ENCODE data around the gene FURIN.

DNA sequence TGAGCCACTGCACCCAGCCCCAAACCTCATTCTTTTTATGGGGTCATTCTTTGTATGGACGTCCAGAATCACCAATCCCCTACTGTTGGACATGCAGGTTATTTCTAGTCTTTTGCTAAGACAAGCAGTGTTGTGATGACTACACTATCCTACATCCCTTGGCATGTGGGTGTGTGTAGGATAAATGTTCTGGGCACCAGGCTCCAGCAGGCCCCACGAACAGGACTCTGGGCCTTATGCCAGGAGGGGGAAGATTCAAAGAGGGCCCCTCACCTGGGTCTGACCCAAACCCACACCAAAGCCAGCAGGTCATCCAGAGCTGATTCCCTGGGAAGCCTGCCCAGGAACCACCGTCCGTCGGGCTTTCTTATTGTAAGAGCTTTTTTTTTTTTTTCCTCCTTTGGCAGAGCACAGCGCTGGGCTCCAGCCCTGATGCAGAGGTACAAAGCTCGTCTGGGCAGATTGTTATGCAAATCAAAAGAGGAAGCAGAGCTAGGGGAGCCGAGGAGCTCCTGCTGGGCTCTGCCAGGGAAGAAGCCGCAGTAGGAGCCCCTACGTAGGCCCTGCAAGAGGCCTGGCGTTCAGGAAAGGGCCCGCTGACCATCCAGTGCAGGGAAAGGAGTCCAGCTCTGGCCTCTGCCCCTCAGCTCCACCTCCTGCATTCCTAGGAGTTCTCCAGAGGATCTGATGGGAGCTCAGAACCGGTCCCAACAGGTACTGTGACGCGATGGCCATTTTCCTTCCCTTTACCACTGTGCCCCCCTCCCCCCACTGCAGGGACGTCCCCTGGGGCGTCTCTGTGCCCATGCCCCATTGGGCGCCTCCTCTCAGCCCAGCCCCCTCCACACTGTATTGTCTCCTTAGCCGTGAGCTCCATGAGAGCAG is 29.0 kb upstream of the FURIN start:
- TF ChIP-seq, protein P1, sequence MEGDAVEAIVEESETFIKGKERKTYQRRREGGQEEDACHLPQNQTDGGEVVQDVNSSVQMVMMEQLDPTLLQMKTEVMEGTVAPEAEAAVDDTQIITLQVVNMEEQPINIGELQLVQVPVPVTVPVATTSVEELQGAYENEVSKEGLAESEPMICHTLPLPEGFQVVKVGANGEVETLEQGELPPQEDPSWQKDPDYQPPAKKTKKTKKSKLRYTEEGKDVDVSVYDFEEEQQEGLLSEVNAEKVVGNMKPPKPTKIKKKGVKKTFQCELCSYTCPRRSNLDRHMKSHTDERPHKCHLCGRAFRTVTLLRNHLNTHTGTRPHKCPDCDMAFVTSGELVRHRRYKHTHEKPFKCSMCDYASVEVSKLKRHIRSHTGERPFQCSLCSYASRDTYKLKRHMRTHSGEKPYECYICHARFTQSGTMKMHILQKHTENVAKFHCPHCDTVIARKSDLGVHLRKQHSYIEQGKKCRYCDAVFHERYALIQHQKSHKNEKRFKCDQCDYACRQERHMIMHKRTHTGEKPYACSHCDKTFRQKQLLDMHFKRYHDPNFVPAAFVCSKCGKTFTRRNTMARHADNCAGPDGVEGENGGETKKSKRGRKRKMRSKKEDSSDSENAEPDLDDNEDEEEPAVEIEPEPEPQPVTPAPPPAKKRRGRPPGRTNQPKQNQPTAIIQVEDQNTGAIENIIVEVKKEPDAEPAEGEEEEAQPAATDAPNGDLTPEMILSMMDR (conservative IDR thresholded peaks at IDR 0.05; ENCODE audit: low read depth, low read length), result no peak
- no peak for TF ChIP-seq POLR2A (IDR thresholded peaks at IDR 0.05; ENCODE audit: low read depth, low read length)
- no peak for TF ChIP-seq SMC3 (IDR thresholded peaks at IDR 0.05; ENCODE audit: low read depth, low read length)
- no peak for TF ChIP-seq CEBPB (IDR thresholded peaks at IDR 0.05; ENCODE audit: low read depth, low read length)
- TF ChIP-seq, protein P2, sequence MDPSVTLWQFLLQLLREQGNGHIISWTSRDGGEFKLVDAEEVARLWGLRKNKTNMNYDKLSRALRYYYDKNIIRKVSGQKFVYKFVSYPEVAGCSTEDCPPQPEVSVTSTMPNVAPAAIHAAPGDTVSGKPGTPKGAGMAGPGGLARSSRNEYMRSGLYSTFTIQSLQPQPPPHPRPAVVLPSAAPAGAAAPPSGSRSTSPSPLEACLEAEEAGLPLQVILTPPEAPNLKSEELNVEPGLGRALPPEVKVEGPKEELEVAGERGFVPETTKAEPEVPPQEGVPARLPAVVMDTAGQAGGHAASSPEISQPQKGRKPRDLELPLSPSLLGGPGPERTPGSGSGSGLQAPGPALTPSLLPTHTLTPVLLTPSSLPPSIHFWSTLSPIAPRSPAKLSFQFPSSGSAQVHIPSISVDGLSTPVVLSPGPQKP (IDR thresholded peaks at IDR 0.05; ENCODE audit: borderline replicate concordance, low read depth, low read length), result no peak

Measured in IMR-90 (cell line).